Measurements from ENCODE around the gene GRK5. TPM values are rescaled to one million over a fixed set of nuclear protein-coding genes. Genes with fewer than 3 reads are reported as not detected.

GRK5 gene
- total RNA-seq, 3 donors from 2014 or later (not counting 1 experiment from before 2014, with no cell fraction given), result 37.6 to 54.3 (median 47.9) TPM

GRCh38 chr10:119285495-119286267, 78.3 kb downstream of the GRK5 start:
- Histone ChIP-seq H3K4me3 (ENCODE audit: low read length) (peak overlapping the region; percentile 2), H3K36me3 (ENCODE audit: control insufficient read depth, insufficient read depth, low read length) (no peaks in the 10 kb centered on the region), H3K27ac (ENCODE audit: low read length) (peak overlapping the region; percentile 66), H3K4me1 (ENCODE audit: control insufficient read depth, insufficient read depth, low read length) (peaks cover 44% of the 10 kb centered on the region), H3K27me3 (ENCODE audit: control insufficient read depth, insufficient read depth, low read length) (no peaks in the 10 kb centered on the region), H3K9me3 (ENCODE audit: control insufficient read depth, insufficient read depth, low read length) (no peaks in the 10 kb centered on the region)
- H3K9me3 Mint-ChIP-seq, result no peaks in the 10 kb centered on the region
- peak overlapping the region; percentile 73 for H3K4me3 Mint-ChIP-seq
- TF ChIP-seq CTCF (IDR thresholded peaks at IDR 0.05), result no peak
- H3K4me1 Mint-ChIP-seq, result peaks cover 70 to 80% of the 10 kb centered on the region in 2 donors
- intact Hi-C loops (cut with micrococcal nuclease), result loop anchor here (2.0 kb wide), 1 partner anchor 15 kb away; no protein-coding TSS in a partner anchor
- peak overlapping the region; percentile 90 to 94 for H3K27ac Mint-ChIP-seq
- H3K27me3 Mint-ChIP-seq (ENCODE audit: low read depth in 2 of 2), result no peaks in the 10 kb centered on the region
- 82% methylated on average over 8 of the region's 9 CpGs for WGBS (ENCODE audit: insufficient coverage)
- DNase-seq, result peak in 1 of 2 donors; percentile 42
- peak; percentile 55 to 75 (median 59) for ATAC-seq
- H3K36me3 Mint-ChIP-seq, result no peaks in the 10 kb centered on the region

- H3K27me3 ChIP-seq (ENCODE audit: control insufficient read depth, insufficient read depth, low read length), result no peaks in the 10 kb centered on the region
- no peak overlapping the region for H3K4me3 ChIP-seq (ENCODE audit: low read length)
- Mint-ChIP-seq H3K27ac (peak overlapping the region; percentile 90 to 94), H3K36me3 (no peaks in the 10 kb centered on the region), H3K9me3 (no peaks in the 10 kb centered on the region), H3K4me1 (peaks cover 71 to 78% of the 10 kb centered on the region in 2 donors), H3K4me3 (peak overlapping the region; percentile 73), H3K27me3 (ENCODE audit: low read depth in 2 of 2) (no peaks in the 10 kb centered on the region)
- no peaks in the 10 kb centered on the region for H3K9me3 ChIP-seq (ENCODE audit: control insufficient read depth, insufficient read depth, low read length)
- H3K36me3 ChIP-seq (ENCODE audit: control insufficient read depth, insufficient read depth, low read length), result no peaks in the 10 kb centered on the region
- H3K27ac ChIP-seq (ENCODE audit: low read length), result peak overlapping the region; percentile 66
- ATAC-seq (no peak), DNase-seq (no peak)
- no peak for TF ChIP-seq CTCF (IDR thresholded peaks at IDR 0.05)
- WGBS (ENCODE audit: insufficient coverage), result 96% methylated on average over 6 of the region's 6 CpGs
- intact Hi-C loops (cut with micrococcal nuclease), result no loop called here
- peaks cover 53% of the 10 kb centered on the region for H3K4me1 ChIP-seq (ENCODE audit: control insufficient read depth, insufficient read depth, low read length)
Measured at GRCh38 chr10:119286516-119286915, 79.1 kb downstream of the GRK5 start.

GRCh38 chr10:119286983-119287633, 79.7 kb downstream of the GRK5 start:
- no peak overlapping the region for H3K4me3 ChIP-seq (ENCODE audit: low read length)
- ATAC-seq, result no peak
- Mint-ChIP-seq H3K4me1 (peaks cover 66 to 80% of the 10 kb centered on the region in 2 donors), H3K9me3 (no peaks in the 10 kb centered on the region), H3K36me3 (no peaks in the 10 kb centered on the region), H3K4me3 (peak overlapping the region; percentile 73), H3K27me3 (ENCODE audit: low read depth in 2 of 2) (peaks cover 0 to 1% of the 10 kb centered on the region in 2 donors), H3K27ac (peak overlapping the region; percentile 90 to 94)
- TF ChIP-seq CTCF (IDR thresholded peaks at IDR 0.05), result no peak
- H3K27me3 ChIP-seq (ENCODE audit: control insufficient read depth, insufficient read depth, low read length), result no peaks in the 10 kb centered on the region
- WGBS (ENCODE audit: insufficient coverage), result 96% methylated on average over 1 of the region's 2 CpGs
- no peak overlapping the region for H3K27ac ChIP-seq (ENCODE audit: low read length)
- no peaks in the 10 kb centered on the region for H3K36me3 ChIP-seq (ENCODE audit: control insufficient read depth, insufficient read depth, low read length)
- H3K9me3 ChIP-seq (ENCODE audit: control insufficient read depth, insufficient read depth, low read length), result no peaks in the 10 kb centered on the region
- intact Hi-C loops (cut with micrococcal nuclease), result no loop called here
- H3K4me1 ChIP-seq (ENCODE audit: control insufficient read depth, insufficient read depth, low read length), result peaks cover 54% of the 10 kb centered on the region
- DNase-seq, result no peak

Data from natural killer cell (primary cell).